CD4-positive, alpha-beta T cell (primary cell): ENCODE results near the gene TTC23L. TPM values are rescaled to one million over a fixed set of nuclear protein-coding genes. Genes with fewer than 3 reads are reported as not detected.
"Not testable (repeated sequence)": the region's sequence is repeated elsewhere in the genome, so short reads cannot be mapped to it uniquely, and the experiment has no call there.

ENCODE experiments used
- ATAC-seq: fragments of 200-7000 bp; cut with Tn5 transposase; one replicate; pipeline ENCODE4 v1.10.0; 2022; ENCODE audit warnings: mild to moderate bottlenecking; ENCODE audit not compliant: poor library complexity
- CTCF ChIA-PET: fragments of 350-600 bp; sonication (Branson Sonifier 250); formaldehyde crosslinking; loops from one replicate; lab custom pipeline; 2021; ENCODE audit warnings: antibody characterized with exemption, inconsistent platforms; lab: Charles Lee
- POLR2A ChIA-PET: fragments of 350-600 bp; sonication (Branson Sonifier 250); formaldehyde crosslinking; loops from one replicate; lab custom pipeline; 2021; ENCODE audit warnings: antibody characterized with exemption, inconsistent platforms; lab: Charles Lee
- DNase-seq, 14 experiments: peaks; one replicate each; pipeline ENCODE4 v3.0.0-alpha.2; 2013 to 2020; ENCODE audit warnings: mixed read lengths in 2 of 14
- H3K27ac ChIP-seq, 2 donors: one replicate each; pipeline versions ENCODE4 v1.5.1 to v1.7.0; 2013; ENCODE audit warnings: low read length in 2 of 2, low read depth in 1 of 2, mild to moderate bottlenecking in 1 of 2
- H3K27me3 ChIP-seq, 2 experiments: 1 replicate in 1 of 2; 2 replicates in 1 of 2; pipeline versions ENCODE4 v1.6.1 to v1.7.0; 2013; ENCODE audit warnings: low read length in 2 of 2, control low read depth in 1 of 2, mild to moderate bottlenecking in 1 of 2, moderate library complexity in 1 of 2; ENCODE audit not compliant: insufficient read depth in 2 of 2, control insufficient read depth in 1 of 2
- H3K36me3 ChIP-seq: one replicate; pipeline ENCODE4 v1.6.1; 2013; ENCODE audit warnings: low read length, control low read depth; ENCODE audit not compliant: insufficient read depth
- H3K4me1 ChIP-seq: one replicate; pipeline ENCODE4 v1.6.1; 2013; ENCODE audit warnings: low read length, control low read depth; ENCODE audit not compliant: insufficient read depth
- H3K4me3 ChIP-seq: one replicate; pipeline ENCODE4 v1.5.1; 2013; ENCODE audit warnings: mild to moderate bottlenecking, low read length, moderate library complexity
- H3K9me3 ChIP-seq, 2 experiments: 1 replicate in 1 of 2; 2 replicates in 1 of 2; pipeline versions ENCODE4 v1.6.1 to v1.7.0; 2013; ENCODE audit warnings: low read length in 2 of 2, mild to moderate bottlenecking in 2 of 2, control low read depth in 1 of 2, moderate library complexity in 1 of 2; ENCODE audit not compliant: control insufficient read depth in 1 of 2, insufficient read depth in 1 of 2
- H3K27ac Mint-ChIP-seq: one replicate; pipeline ENCODE4 v1.8.0; 2020; ENCODE audit warnings: mixed read lengths
- H3K27me3 Mint-ChIP-seq: one replicate; pipeline ENCODE4 v1.8.0; 2021; ENCODE audit warnings: mixed read lengths
- H3K36me3 Mint-ChIP-seq: one replicate; pipeline ENCODE4 v1.8.0; 2021; ENCODE audit warnings: low read depth, mixed read lengths
- H3K4me1 Mint-ChIP-seq: one replicate; pipeline ENCODE4 v1.8.0; 2021; ENCODE audit warnings: low read depth, mixed read lengths
- H3K4me3 Mint-ChIP-seq: one replicate; pipeline ENCODE4 v1.8.0; 2020; ENCODE audit warnings: mild to moderate bottlenecking, mixed read lengths
- H3K9me3 Mint-ChIP-seq: one replicate; pipeline ENCODE4 v1.8.0; 2020; ENCODE audit warnings: mixed read lengths
- intact Hi-C, 2 experiments: fragments of 100-400 bp; cut with DNase I in 1 of 2; cut with micrococcal nuclease in 1 of 2; formaldehyde crosslinking; loops; one replicate each; pipeline versions ENCODE4 v1.15.1 to v1.9.0; 2023 to 2025; cut with DNase I, micrococcal nuclease
- total RNA-seq, 174 experiments: library from RNA in 2 of 174; stranded (reverse) in 2 of 174; gene quantifications; one replicate each; pipeline ENCODE4 v1.2.3 and lab custom pipeline; 2021 to 2026
- TF ChIP-seq, protein P1 (sequence below): fragments of 200-600 bp; IDR thresholded peaks from one replicate; pipeline ENCODE4 v1.8.0; 2022; ENCODE audit warnings: antibody characterized with exemption, mild to moderate bottlenecking

TTC23L gene
- total RNA-seq, 2 experiments from 2014 or later: 0.20 TPM; not detected in 1

DNA sequence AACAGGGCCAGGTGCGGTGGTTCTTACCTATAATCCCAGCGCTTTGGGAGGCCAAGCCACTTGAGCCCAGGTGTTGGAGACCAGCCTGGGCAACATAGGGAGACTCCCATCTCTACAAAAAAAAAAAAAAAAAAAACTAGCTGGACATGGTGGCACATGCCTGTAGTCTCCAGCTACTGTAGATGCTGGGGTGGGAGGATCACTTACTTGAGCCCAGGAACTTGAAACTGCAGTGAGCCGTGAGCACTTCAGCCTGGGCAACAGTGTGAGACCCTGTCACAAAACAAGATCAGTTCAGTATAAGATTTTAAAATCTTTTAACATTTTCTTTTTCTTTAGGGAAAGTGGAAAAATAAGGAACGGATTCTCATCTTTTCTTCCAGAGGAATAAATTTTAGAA lies 79.1 kb downstream of the TTC23L start:
- ATAC-seq (no peak), DNase-seq (no peak)
- Mint-ChIP-seq H3K36me3 (peaks cover 42% of the 10 kb centered on the region), H3K9me3 (no peaks in the 10 kb centered on the region), H3K27me3 (no peaks in the 10 kb centered on the region), H3K27ac (peak overlapping the region; percentile 1), H3K4me1 (peaks cover 35% of the 10 kb centered on the region), H3K4me3 (peak overlapping the region; percentile 20)
- no peak overlapping the region for H3K27ac ChIP-seq
- H3K4me3 ChIP-seq: no peak overlapping the region
- H3K4me1 ChIP-seq: peaks cover 27% of the 10 kb centered on the region
- ChIA-PET CTCF (no interaction called here), POLR2A (interaction anchor here (4.2 kb wide), 1 partner anchor 11 kb away, joined by 217 read pairs; the partner anchor contains the start of gene DNAJC21)
- TF ChIP-seq, protein P1, sequence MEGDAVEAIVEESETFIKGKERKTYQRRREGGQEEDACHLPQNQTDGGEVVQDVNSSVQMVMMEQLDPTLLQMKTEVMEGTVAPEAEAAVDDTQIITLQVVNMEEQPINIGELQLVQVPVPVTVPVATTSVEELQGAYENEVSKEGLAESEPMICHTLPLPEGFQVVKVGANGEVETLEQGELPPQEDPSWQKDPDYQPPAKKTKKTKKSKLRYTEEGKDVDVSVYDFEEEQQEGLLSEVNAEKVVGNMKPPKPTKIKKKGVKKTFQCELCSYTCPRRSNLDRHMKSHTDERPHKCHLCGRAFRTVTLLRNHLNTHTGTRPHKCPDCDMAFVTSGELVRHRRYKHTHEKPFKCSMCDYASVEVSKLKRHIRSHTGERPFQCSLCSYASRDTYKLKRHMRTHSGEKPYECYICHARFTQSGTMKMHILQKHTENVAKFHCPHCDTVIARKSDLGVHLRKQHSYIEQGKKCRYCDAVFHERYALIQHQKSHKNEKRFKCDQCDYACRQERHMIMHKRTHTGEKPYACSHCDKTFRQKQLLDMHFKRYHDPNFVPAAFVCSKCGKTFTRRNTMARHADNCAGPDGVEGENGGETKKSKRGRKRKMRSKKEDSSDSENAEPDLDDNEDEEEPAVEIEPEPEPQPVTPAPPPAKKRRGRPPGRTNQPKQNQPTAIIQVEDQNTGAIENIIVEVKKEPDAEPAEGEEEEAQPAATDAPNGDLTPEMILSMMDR: no peak
- H3K27me3 ChIP-seq: no peaks in the 10 kb centered on the region
- no peaks in the 10 kb centered on the region for H3K9me3 ChIP-seq
- intact Hi-C loops: loop anchor here (1.0 to 10.0 kb wide), 4 partner anchors 10 to 1957 kb away; partner anchors contain the start of genes NIPBL (in 2 of the 2) and AMACR (in 1 of the 2)
- peaks cover 38% of the 10 kb centered on the region for H3K36me3 ChIP-seq

DNA sequence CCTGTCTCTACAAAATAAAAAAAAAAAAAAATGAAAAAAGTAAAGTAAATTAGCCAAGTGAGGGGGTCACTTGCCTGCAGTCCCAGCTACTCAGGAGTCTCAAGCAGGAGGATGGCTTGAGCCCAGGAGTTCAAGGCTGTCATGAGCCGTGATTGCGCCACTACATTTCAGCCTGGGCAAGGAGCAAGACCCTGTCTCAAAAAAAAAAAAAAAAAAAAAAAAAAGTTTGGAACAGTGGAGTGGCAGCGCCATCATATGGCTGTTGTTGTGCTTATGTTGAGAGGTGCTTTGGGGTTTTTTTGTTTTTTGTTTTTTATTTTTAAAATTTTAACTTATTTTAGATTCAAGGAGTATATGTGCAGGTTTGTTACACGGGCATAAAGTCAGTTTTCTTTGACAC lies 80.1 kb downstream of the TTC23L start:
- Histone ChIP-seq H3K4me1 (peaks cover 24% of the 10 kb centered on the region), H3K36me3 (peaks cover 48% of the 10 kb centered on the region), H3K9me3 (no peaks in the 10 kb centered on the region), H3K27ac (no peak overlapping the region), H3K4me3 (no peak overlapping the region), H3K27me3 (no peaks in the 10 kb centered on the region)
- POLR2A ChIA-PET: interaction anchor here (1.2 kb wide), 1 partner anchor 10 kb away, joined by 7 read pairs; the partner anchor contains the start of gene DNAJC21
- DNase-seq (peak in 2 of 14 experiments; percentile 11 to 26), ATAC-seq (no peak)
- Mint-ChIP-seq H3K4me3 (no peak overlapping the region), H3K4me1 (peaks cover 28% of the 10 kb centered on the region), H3K27ac (no peak overlapping the region), H3K36me3 (peaks cover 47% of the 10 kb centered on the region), H3K9me3 (no peaks in the 10 kb centered on the region), H3K27me3 (no peaks in the 10 kb centered on the region)
- CTCF ChIA-PET: interaction anchor here (0.7 kb wide), 1 partner anchor 85 kb away, joined by 3 read pairs; no protein-coding TSS in a partner anchor
- intact Hi-C loops: loop anchor here (5.0 to 10.0 kb wide), 3 partner anchors 674 to 1956 kb away; partner anchors contain the start of genes NIPBL (in 2 of the 2) and AMACR (in 1 of the 2)
- TF ChIP-seq, protein P1: no peak

DNA sequence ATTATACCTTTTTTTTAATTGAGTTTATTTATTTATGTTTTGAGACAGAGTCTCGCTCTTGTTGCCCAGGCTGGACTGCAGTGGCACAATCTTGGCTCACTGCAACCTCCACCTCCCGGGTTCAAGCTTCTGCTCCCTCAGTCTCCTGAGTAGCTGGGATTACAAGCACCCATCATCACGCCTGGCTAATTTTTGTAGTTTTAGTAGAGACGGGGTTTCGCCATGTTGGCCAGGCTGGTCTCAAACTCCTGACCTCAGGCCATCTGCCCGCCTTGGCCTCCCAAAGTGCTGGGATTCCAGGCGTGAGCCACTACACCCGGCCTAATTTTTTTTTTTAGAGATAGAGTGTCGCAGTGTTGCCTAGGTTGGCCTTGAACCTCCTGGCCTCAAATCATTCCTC lies 84.3 kb downstream of the TTC23L start:
- H3K9me3 ChIP-seq, H3K27ac Mint-ChIP-seq, H3K4me1 Mint-ChIP-seq, H3K4me3 Mint-ChIP-seq, H3K4me3 ChIP-seq, ATAC-seq, H3K4me1 ChIP-seq, H3K27ac ChIP-seq, DNase-seq, H3K27me3 ChIP-seq, H3K27me3 Mint-ChIP-seq, H3K9me3 Mint-ChIP-seq: not testable (repeated sequence)
- H3K36me3 ChIP-seq: peaks cover 75% of the 10 kb centered on the region
- ChIA-PET CTCF (interaction anchor here (1.2 kb wide), 1 partner anchor 8 kb away, joined by 6 read pairs; the partner anchor contains the start of genes BRIX1 and RAD1), POLR2A (interaction anchor here (1.6 kb wide), 1 partner anchor 8 kb away, joined by 15 read pairs; the partner anchor contains the start of genes BRIX1 and RAD1)
- H3K36me3 Mint-ChIP-seq: peaks cover 67% of the 10 kb centered on the region
- intact Hi-C loops: loop anchor here in 1 of 2 experiments (10.0 kb wide), 1 partner anchor 1322 kb away; the partner anchor contains the start of gene NADK2
